Activated effector memory CD4-positive, alpha-beta T cell treated with Interleukin-2 at 50 U/mL for 16 hours (primary cell): ENCODE data around the gene REXO2.

Experiments
- DNase-seq: peaks from one replicate; pipeline ENCODE4 v3.0.0-alpha.2; 2020

Gene REXO2

DNA sequence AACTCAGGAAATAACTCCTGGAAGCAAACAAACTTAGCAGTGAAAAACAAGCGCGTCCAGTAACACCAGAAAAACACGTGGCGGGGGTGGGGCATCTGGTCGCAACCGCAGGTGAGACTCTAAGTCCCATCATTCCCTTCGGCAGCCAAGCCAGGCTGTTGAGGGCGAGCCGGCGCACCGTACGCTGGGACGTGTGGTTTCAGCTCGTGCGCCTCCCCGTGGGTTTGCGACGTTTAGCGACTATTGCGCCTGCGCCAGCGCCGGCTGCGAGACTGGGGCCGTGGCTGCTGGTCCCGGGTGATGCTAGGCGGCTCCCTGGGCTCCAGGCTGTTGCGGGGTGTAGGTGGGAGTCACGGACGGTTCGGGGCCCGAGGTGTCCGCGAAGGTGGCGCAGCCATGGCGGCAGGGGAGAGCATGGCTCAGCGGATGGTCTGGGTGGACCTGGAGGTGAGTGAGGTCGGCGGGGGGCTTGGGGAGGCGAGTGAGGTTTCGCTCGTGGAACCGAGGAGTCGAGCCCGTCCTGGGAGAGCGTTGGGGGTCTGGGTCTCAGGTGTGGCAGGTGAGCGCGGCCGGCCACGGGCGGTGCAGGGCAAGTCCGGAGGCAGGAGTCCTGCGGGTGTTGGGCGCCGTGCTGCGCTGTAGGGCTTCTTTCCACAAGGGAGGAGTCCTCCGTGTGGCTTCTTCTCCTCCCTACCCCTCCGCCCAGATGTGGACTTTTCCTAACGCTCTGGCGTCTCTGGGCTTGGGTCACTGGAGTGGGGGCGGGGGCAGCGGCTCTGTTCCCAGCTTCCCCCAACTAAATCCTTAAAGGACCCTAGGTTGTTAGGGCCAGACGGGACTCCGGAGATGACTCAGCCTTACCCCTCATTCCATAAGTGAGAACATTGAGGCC lies at the start of gene REXO2:
Gene REXO2 (plus strand): TSS at position 239 of the 892 bp plus-strand sequence. CDS start 62 bp downstream, at position 301.
- peak; percentile 91 for DNase-seq

DNA sequence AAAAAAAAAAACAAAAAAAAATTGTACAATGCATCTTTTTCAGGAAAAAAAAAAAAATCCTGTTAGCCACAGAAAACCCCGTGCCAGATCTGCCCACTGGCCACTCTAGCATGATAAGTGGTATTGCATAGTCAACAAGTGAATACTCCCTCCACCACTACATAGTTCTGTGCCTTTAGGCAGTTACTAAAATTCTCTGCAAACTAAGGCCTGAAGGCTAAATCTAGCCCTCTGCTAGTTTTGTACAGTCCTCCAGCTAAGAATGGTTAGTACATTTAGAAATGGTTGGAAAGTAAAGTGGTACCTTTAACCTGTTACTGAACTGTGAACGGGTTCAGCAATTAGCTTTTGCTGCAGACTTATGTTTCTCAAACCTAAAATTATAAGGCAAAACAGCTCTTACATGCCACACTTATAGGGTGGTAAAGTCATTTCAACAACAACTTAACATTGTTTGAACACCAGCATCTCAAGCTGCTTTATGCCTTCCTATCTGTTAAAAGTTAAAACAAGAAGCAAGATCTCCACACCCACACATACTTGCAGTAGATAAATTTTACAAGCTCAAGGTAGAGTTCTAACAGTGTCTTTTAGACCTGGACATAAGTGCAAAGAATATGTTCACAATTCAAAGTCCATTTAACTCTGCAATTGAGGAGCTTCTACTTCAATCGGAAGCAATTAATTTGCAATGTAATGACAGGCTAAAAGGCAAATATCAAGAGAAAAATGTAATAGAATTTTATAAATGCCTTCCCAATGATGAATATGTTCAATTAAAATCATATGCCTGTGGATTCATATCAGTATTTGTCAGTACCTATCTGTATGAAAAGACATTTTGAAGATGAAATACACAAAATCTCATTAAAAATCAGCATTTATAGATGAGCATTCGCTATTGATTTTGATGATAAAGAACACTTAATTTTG lies 46.3 kb upstream of the REXO2 start:
- DNase-seq: no peak

- no peak for DNase-seq
Measured at GRCh38 chr11:114395736-114396135, 43.5 kb upstream of the REXO2 start.

DNA sequence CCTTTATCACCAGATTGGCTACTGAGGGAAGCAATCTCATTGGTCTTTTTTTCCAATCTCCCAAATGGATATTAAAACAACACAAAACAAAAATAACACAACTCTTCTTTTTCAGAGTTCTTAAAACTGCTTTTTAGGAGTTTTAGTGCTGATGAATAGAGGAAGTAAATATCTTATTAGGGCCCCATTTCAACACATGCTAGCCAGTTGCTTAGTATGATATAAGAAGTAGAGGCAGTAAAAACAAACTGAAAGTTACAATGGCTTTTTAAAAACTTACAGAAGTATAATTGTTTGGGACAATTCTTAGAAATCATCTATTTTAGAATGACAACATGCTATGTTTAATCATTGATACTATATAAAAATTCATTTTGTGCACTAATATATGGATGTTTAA lies 42.4 kb upstream of the REXO2 start:
- no peak for DNase-seq

GRCh38 chr11:114397349-114397982 lies 41.8 kb upstream of the REXO2 start:
- DNase-seq: no peak

DNA sequence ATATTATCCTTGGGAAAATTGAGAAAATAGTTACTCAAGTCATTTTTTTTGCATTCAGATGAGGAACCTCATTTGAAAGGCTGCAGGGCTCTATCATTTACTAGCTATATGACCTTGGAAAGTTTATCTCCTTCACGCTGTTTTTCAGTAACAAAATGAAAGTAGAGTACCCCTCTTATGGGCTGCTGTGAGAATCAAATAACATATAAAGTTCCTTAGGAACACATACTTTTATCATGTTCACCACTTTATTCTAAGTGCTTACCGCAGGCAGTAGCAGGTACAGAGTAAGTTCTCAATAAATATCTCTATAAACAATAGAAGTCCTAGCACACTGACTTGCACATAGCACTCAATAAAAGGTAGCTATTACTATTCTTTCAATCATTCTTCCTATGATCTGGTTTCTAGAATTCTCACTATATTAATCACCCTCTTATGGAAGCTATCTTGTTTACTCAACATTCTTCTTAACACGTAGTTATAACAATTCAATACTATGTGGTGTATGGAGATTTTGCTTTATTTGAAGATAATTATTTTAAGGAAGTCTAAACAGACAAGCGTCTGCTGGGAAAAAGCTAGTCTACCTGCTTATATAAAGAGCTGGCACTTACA lies 40.9 kb upstream of the REXO2 start:
- no peak for DNase-seq

GRCh38 chr11:114399490-114400215 lies 39.6 kb upstream of the REXO2 start:
- no peak for DNase-seq

GRCh38 chr11:114400216-114400914 lies 38.9 kb upstream of the REXO2 start, which contains the start of the genes C11orf71 and RBM7:
Gene C11orf71 (minus strand): TSS chr11:114400511. CDS start chr11:114400331, 180 bp downstream.
Gene RBM7 (plus strand): TSS chr11:114400666. CDS start chr11:114400672, 6 bp downstream.
- DNase-seq: peak; percentile 97

- DNase-seq: no peak
Measured at GRCh38 chr11:114400915-114401223, 38.4 kb upstream of the REXO2 start.

DNA sequence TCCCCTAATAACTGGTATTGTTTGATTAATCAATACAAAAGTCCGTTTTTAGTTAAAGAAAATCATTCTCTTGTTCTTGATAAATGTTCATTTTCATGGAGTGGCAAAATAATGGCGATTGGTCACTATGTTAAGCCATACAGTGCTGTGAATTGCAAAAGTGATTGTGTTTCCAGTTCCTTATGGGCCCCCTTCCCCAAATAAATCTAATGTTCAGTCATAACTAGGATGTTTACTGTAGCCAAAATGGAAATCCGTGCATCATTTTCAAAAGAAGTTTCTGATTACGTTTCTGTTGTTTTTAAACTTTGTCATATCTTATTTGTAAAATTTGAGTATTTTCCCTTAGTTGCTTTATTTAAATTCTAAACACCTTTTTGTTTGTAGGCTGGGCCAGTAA lies 38.0 kb upstream of the REXO2 start:
- no peak for DNase-seq

DNA sequence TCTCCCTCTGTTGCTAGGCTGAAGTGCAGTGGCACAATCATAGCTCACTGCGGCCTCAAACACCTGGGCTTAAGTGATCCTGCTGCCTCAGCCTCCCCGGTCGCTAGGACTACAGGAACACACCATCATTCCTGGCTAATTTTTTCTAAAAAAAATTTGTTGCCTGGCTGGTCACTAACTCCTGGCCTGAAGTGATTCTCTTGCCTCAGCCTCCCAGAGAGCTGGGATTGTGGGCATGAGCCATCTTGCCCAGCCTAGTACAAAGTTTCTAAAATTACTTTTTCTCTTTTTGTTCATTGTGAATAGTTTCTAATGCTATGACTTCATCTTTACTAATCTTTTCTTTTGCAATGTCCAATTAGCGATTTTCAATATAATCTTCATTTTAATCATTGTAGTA lies 26.3 kb upstream of the REXO2 start:
- no peak for DNase-seq

DNA sequence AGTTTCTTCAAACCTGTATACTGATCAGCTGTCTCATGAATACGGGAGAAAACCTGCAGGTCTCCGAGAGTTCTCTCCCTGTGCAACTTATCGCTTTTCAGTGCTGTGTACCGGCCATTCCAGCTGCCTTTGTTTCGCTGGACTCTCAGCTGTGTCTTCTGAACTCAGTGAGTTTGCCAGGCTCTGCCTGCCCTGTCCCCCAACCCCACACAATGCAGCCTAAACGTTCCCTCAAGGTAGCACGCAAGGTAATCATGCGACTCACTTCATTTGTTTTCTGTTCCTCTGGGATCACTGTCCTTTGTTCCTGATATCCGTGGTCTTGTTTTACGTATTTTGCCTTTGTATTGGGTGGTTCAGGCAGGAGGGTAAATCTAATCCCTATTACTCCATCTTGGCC lies 25.3 kb upstream of the REXO2 start:
- no peak for DNase-seq

DNA sequence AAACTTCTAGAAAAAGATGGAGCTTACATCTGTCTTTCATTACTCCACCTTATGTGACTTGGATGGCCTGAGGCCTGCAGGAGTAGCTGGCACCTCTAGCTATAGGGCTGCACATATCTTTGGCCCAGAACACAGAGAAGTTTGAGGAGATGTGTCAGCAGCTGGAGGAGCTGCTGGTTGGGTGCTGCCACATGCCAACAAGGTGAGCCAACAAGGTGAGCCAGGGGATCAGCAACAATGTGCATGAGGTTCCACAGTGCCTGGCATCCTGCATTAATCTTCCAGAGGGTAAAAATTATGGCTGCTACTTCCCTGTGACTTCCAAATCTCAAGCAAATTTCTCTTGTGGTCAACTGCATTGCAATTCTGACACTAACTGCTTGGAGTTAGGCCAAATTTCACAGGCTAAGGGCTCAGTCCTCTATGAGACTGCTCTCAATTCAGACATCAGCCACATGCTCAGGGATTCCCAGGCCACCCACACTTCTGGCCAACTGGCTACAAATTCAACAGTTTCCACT lies 22.8 kb upstream of the REXO2 start:
- no peak for DNase-seq

DNA sequence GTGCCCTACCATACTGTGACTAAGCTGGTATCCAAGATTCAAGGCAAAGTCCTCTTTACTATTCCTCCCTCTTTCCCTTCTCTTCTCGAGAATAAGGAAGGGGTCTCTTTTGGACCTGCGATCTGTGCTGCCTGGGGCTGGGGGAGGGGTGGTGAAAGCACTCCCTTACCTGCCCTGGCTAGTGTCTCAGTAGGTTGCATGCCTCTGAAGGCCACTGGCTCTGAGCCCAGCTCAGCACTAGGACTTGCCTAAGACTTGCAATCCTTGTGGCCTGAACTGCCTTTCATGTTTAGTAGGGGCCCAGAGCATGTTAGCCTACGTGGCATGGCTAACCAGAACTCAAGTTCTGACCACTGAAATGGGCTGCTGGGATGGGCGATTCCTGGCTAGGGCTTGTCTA lies 13.0 kb upstream of the REXO2 start:
- no peak for DNase-seq

GRCh38 chr11:114430290-114430689 lies 9.0 kb upstream of the REXO2 start:
- no peak for DNase-seq

DNA sequence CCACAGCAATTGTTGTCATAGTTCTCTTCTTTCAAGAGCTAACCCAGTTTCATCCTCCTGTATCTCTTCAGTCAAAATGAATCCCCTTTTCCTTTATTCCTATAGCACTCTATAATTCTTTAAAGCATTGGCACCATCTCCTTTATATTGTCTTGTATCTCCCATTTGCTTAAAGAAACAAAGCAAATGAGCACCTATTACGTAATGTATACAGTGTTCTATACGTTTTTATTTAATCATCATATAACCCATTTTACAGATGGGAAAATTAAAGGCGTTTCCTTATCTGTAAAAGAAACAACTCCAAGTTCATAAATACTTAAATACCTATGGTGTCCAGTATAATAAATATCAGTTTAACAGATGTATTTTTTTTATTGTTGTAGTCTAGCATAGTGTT lies 6.4 kb upstream of the REXO2 start:
- no peak for DNase-seq

- DNase-seq: no peak
Measured at GRCh38 chr11:114433376-114433775, 5.9 kb upstream of the REXO2 start.

DNA sequence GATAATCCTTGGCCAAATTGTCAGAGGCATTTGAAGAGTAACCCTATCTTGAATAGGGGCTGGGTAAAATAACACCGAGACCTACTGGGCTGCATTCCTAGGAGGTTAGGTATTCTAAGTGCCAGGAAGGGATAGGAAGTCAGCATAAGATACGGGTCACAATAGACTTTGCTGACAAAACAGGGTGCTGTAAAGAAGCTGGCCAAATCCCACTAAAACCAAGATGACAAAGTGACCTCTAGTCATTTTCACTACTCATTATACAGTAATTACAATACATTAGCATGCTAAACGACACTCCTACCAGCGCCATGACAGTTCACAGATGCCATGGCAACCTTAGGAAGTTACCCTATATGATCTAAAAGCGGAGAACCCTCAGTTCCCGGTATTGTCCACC lies 964 bp upstream of the REXO2 start:
- no peak for DNase-seq

GRCh38 chr11:114440121-114440860 lies 1.0 kb downstream of the REXO2 start:
- no peak for DNase-seq
